ENCODE results near the gene SAXO1.

DNA sequence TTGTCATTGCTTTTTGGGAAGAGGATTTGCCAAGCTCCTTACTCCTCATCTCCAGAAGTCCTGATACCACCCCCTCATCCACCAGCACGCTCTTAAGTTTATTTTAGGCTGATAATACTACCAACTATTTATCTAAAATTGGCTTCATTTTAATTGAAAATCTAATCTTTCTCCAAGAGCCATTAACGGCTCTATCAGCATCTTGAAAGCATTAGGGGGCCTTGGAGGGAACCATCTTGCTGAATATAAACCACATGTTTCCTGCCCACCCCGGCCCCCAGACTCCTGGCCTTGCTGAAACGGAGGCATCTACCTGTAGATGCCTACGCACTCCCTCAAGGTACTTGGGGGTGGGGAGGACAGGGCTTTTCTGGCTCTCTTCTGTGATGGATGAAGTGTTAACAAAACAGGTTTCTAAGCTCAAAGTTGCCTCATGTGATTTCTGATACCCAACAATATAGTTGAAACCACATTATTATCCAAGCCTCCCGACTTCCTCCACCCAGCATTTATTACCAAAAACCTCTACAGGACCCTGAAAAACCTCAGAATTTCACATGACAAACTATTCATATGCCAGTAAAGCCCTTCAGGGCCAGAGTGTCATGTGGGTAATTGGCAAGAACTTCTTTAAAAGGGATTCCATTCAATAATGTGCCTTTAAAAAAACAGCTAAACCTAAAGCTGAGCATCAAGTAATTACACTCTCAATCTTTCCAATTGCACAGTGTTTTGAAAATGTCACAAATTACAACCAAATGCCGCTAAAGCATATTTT is 96.7 kb downstream of the SAXO1 start:
- TF ChIP-seq, protein P1, sequence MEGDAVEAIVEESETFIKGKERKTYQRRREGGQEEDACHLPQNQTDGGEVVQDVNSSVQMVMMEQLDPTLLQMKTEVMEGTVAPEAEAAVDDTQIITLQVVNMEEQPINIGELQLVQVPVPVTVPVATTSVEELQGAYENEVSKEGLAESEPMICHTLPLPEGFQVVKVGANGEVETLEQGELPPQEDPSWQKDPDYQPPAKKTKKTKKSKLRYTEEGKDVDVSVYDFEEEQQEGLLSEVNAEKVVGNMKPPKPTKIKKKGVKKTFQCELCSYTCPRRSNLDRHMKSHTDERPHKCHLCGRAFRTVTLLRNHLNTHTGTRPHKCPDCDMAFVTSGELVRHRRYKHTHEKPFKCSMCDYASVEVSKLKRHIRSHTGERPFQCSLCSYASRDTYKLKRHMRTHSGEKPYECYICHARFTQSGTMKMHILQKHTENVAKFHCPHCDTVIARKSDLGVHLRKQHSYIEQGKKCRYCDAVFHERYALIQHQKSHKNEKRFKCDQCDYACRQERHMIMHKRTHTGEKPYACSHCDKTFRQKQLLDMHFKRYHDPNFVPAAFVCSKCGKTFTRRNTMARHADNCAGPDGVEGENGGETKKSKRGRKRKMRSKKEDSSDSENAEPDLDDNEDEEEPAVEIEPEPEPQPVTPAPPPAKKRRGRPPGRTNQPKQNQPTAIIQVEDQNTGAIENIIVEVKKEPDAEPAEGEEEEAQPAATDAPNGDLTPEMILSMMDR (IDR thresholded peaks at IDR 0.05; ENCODE audit: low read depth, low read length, poor library complexity, severe bottlenecking) = no peak
- TF ChIP-seq EZH2phosphoT487 (IDR thresholded peaks at IDR 0.05; ENCODE audit: borderline replicate concordance, low read length) = no peak
